ENCODE data around the gene PLPP6.

PLPP6 gene

DNA sequence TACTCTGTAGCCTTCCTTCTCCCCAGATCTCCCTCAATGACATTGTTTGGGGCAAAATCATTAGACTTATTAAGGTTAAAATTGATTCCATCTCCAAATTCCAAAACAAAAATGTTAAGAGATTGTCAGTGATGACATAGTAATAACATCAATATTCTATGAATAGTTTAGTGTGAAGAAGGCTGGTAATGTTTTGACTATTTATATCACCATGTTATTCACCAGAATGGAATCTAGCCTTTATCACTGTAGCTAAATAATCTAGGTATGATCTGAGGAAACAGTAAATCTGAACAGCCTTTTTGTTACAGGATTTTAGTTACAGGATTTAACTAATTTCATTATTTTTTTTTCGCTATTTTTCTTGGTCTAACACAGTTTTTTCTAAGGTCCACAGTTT lies 929 bp upstream of the PLPP6 start:
- TF ChIP-seq, protein P1, sequence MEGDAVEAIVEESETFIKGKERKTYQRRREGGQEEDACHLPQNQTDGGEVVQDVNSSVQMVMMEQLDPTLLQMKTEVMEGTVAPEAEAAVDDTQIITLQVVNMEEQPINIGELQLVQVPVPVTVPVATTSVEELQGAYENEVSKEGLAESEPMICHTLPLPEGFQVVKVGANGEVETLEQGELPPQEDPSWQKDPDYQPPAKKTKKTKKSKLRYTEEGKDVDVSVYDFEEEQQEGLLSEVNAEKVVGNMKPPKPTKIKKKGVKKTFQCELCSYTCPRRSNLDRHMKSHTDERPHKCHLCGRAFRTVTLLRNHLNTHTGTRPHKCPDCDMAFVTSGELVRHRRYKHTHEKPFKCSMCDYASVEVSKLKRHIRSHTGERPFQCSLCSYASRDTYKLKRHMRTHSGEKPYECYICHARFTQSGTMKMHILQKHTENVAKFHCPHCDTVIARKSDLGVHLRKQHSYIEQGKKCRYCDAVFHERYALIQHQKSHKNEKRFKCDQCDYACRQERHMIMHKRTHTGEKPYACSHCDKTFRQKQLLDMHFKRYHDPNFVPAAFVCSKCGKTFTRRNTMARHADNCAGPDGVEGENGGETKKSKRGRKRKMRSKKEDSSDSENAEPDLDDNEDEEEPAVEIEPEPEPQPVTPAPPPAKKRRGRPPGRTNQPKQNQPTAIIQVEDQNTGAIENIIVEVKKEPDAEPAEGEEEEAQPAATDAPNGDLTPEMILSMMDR (IDR thresholded peaks at IDR 0.05; ENCODE audit: insufficient read depth, low read depth, low read length, missing control alignments): no peak
- no peak overlapping the region for H3K4me3 ChIP-seq (ENCODE audit: low read length)

DNA sequence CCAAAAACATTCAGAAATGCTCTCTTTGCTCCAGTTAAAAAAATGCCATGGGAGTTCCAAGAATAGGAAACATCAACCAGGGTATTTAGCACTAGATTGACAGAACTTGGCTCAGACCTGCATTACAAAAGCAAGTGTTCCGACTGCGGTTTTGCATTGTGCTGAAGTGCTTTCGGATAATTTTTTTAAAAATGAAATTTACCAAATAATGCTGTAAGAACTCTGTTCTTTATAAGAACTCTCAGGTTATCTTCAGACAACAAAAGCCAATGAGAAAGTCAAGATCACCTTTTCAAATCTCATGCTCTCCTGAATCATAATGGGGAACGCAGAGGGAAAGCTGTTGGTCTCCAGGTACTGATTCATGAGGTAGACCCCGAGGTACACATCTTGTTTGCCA lies 483 bp upstream of the PLPP6 start:
- TF ChIP-seq, protein P1 (IDR thresholded peaks at IDR 0.05; ENCODE audit: insufficient read depth, low read depth, low read length, missing control alignments): no peak
- peak overlapping the region; percentile 66 for H3K4me3 ChIP-seq (ENCODE audit: low read length)
- DNase-seq (ENCODE audit: low read depth): no peak

More for the DNA sequence above, 929 bp upstream of the PLPP6 start:
- DNase-seq (ENCODE audit: low read depth): peak; percentile 36

DNA sequence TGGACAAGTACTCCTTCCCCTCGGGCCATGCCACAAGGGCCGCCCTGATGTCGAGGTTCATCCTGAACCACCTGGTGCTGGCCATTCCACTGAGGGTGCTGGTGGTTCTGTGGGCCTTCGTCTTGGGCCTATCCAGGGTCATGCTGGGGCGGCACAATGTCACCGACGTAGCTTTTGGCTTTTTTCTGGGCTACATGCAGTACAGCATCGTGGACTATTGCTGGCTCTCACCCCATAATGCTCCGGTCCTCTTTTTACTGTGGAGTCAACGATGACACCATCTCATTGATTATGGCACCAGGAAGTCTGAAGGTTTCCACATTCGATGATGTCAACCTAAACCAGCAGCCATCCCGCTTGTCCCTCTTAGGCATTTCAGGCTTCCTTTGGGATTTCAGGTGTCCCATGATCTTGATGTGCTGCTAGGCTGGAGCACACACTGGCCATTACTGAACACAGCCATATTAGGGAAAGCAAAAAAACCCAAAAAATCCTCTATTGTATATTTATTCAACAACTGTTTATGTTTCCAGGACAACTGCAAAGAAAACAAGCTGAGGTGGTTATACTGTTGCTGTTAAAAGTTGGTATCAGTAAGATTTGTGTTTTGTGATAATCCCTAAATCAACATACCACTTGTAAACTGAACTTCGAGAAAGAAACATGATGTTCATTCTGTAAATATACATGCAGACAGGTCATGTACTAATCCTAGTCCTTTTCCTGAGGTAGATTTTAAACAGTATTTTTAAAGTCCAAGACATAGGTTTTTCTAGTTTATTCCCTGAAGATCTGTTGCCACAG lies 1.1 kb downstream of the PLPP6 start:
- TF ChIP-seq, protein P1 (IDR thresholded peaks at IDR 0.05; ENCODE audit: insufficient read depth, low read depth, low read length, missing control alignments): no peak
- peak; percentile 37 for DNase-seq (ENCODE audit: low read depth)
- peak overlapping the region; percentile 66 for H3K4me3 ChIP-seq (ENCODE audit: low read length)

DNA sequence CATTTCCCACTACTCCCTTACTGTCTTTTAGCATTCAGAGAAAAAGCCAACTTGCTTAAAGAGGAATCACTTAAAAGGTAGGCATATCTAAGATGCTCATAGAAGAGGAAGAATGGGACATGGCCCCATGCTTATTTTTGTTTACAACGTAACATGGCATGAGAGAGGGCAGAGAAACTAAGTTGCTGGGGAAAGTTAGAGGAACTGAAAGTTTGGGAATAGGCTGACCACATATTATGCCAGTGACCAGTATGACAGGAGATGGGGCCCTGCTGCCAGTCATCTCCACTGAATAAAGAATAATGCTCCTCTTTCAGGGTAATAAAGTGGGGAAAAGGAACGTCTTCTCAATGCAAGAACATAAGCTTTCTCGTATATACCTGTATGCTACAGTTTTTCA lies 1.9 kb downstream of the PLPP6 start:
- peak overlapping the region; percentile 66 for H3K4me3 ChIP-seq (ENCODE audit: low read length)
- DNase-seq (ENCODE audit: low read depth): no peak
- TF ChIP-seq, protein P1 (IDR thresholded peaks at IDR 0.05; ENCODE audit: insufficient read depth, low read depth, low read length, missing control alignments): no peak

DNA sequence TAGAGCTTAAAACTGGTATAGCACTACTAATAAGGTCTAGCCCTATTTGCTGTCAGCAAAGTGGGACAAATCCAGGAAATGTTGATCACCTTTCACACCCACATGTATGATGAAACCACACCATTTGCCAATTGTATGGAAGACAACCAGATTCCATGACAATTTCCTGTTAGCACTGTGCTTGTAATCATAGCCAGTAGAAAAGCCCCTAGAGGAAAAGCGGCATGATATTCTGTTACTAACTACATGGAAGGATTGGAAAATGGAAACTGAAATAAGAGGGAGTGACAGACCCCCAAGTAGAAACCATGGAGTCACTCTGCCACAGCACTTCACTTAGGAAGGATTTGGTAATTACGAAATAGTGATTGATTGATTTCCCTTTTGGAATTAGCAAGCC lies 3.3 kb downstream of the PLPP6 start:
- peak overlapping the region; percentile 69 for H3K4me3 ChIP-seq (ENCODE audit: low read length)
- DNase-seq (ENCODE audit: low read depth): peak; percentile 76
- TF ChIP-seq, protein P1 (IDR thresholded peaks at IDR 0.05; ENCODE audit: insufficient read depth, low read depth, low read length, missing control alignments): no peak

DNA sequence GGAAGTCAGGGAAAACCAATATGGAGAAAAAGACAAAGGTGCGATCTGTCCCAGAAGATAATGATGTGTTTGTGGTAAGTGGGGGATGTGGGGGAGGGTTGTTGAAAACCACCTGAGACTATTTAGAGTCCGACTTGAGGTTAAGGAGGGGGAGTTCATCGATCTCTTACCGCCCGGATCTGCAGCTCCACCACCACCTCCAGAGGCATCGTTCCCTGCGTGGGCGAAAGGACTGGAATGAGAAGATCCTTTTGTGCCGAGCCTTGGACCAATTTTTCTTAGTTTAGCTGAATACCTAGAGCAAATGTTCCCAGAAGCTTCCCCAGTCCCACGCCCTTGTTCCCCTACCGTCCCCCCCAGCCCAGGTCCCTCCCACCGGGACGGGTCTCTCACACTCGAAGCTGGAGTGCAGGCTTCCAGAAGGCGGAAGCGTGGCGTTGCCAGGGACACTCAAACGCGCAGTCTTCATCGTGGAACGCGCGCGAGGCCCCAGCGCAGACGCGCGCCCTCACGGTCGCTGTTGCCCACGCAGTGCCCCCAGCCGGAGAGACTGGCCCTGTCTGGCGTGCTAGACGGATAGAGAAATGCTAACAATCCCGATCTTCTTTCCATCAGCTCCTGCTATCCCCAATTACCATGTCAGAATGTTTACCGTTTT lies 4.1 kb downstream of the PLPP6 start, which contains the start of gene SPATA6L:
Gene SPATA6L, minus strand, starts transcription at position 439 of the 658 bp plus-strand sequence. Its CDS starts 230 bp downstream, at position 209.
- TF ChIP-seq, protein P1 (IDR thresholded peaks at IDR 0.05; ENCODE audit: insufficient read depth, low read depth, low read length, missing control alignments): no peak
- peak within 1 kb of the TSS; percentile 69 for H3K4me3 ChIP-seq (ENCODE audit: low read length)
- DNase-seq (ENCODE audit: low read depth): peak; percentile 47

All from epithelial cell of esophagus (primary cell).